Stomach (tissue), 4 donors: ENCODE measurements around the gene LRRC3.

Source experiments
- CTCF ChIP-seq, 7 experiments: fragments of 450-650 bp in 4 of 7; fragments of 200-600 bp in 3 of 7; sonication (generic) in 3 of 7; IDR thresholded peaks; one replicate each; pipeline ENCODE4 v1.5.1; 2016 to 2019; ENCODE audit warnings: antibody characterized with exemption in 7 of 7, control low read depth in 2 of 7, mild to moderate bottlenecking in 1 of 7
- EP300 ChIP-seq: sonication (generic); formaldehyde crosslinking; IDR thresholded peaks from one replicate; pipeline ENCODE4 v1.6.1; 2017; ENCODE audit warnings: antibody characterized with exemption
- POLR2AphosphoS5 ChIP-seq, 3 donors: sonication (generic); formaldehyde crosslinking; IDR thresholded peaks; one replicate each; pipeline ENCODE4 v1.6.1; 2016; ENCODE audit warnings: antibody characterized with exemption in 3 of 3

- no peak for TF ChIP-seq CTCF (IDR thresholded peaks at IDR 0.05)
- no peak for TF ChIP-seq POLR2AphosphoS5 (IDR thresholded peaks at IDR 0.05)
- TF ChIP-seq EP300 = no peak
Observed at GRCh38 chr21:44418876-44419230, 36.5 kb upstream of the LRRC3 start.
